ENCODE data around the gene IP6K1.
"Not testable (repeated sequence)": the region's sequence is repeated elsewhere in the genome, so short reads cannot be mapped to it uniquely, and the experiment has no call there.

DNA sequence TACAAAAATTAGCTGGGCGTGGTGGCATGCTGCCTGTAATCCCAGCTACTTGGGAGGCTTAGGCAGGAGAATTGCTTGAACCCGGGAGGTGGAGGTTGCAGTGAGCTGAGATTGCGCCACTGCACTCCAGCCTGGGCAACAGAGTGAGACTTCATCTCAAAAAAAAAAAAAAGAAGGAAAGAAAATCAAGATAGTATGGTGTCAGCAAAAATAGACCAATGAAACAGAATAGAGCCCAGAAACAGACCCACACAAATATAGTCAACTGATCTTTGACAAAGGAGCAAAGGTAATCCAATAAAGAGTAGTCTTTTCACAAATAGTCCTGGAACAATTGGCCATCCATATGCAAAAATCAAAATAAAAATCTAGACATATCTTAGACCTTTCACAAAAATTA lies 36.8 kb upstream of the IP6K1 start:
- TF ChIP-seq, protein P1, sequence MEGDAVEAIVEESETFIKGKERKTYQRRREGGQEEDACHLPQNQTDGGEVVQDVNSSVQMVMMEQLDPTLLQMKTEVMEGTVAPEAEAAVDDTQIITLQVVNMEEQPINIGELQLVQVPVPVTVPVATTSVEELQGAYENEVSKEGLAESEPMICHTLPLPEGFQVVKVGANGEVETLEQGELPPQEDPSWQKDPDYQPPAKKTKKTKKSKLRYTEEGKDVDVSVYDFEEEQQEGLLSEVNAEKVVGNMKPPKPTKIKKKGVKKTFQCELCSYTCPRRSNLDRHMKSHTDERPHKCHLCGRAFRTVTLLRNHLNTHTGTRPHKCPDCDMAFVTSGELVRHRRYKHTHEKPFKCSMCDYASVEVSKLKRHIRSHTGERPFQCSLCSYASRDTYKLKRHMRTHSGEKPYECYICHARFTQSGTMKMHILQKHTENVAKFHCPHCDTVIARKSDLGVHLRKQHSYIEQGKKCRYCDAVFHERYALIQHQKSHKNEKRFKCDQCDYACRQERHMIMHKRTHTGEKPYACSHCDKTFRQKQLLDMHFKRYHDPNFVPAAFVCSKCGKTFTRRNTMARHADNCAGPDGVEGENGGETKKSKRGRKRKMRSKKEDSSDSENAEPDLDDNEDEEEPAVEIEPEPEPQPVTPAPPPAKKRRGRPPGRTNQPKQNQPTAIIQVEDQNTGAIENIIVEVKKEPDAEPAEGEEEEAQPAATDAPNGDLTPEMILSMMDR (IDR thresholded peaks at IDR 0.05), result not testable (repeated sequence)
- not testable (repeated sequence) for TF ChIP-seq POLR2A, POLR2AphosphoS5 (IDR thresholded peaks at IDR 0.05)

Measured in breast epithelium (tissue), 3 donors.